Breast epithelium (tissue), 4 donors: ENCODE results near the gene WIPF1. TPM values are rescaled to one million over a fixed set of nuclear protein-coding genes. Genes with fewer than 3 reads are reported as not detected.
A peak's percentile ranks its signal among the peaks of the same experiment; 100 is the strongest.

Experiments
- DNase-seq, 2 donors: peaks; one replicate each; pipeline ENCODE4 v3.0.0-alpha.2; 2019; ENCODE audit warnings: low spot score in 2 of 2
- H3K27ac ChIP-seq, 2 donors: fragments of 200-600 bp; sonication (generic) in 1 of 2; one replicate each; pipeline ENCODE4 v1.5.1; 2016 to 2019; ENCODE audit warnings: mild to moderate bottlenecking in 1 of 2
- H3K27me3 ChIP-seq, 2 donors: fragments of 200-600 bp; sonication (generic) in 1 of 2; one replicate each; pipeline versions ENCODE4 v1.5.1 to v1.6.0; 2017 to 2019; ENCODE audit warnings: control low read depth in 1 of 2, mild to moderate bottlenecking in 1 of 2
- H3K36me3 ChIP-seq: fragments of 200-600 bp; one replicate; pipeline ENCODE4 v1.5.1; 2019
- H3K4me1 ChIP-seq, 2 donors: fragments of 200-600 bp; sonication (generic); one replicate each; pipeline ENCODE4 v1.5.1; 2016 to 2019; ENCODE audit warnings: control low read depth in 1 of 2
- H3K4me3 ChIP-seq, 3 donors: fragments of 200-600 bp; sonication (generic); 1 replicate in 2 of 3; 2 replicates in 1 of 3; pipeline ENCODE4 v1.5.1; 2016 to 2019; ENCODE audit warnings: mild to moderate bottlenecking in 3 of 3, moderate library complexity in 2 of 3
- H3K9me3 ChIP-seq, 2 donors: fragments of 200-600 bp; sonication (generic) in 1 of 2; one replicate each; pipeline ENCODE4 v1.5.1; 2016 to 2019; ENCODE audit warnings: control low read depth in 1 of 2
- CTCF ChIP-seq, 3 donors: fragments of 450-650 bp; IDR thresholded peaks; one replicate each; pipeline ENCODE4 v1.5.1; 2016 to 2017; ENCODE audit warnings: antibody characterized with exemption in 3 of 3, mild to moderate bottlenecking in 3 of 3, moderate library complexity in 3 of 3
- POLR2A ChIP-seq: fragments of 450-650 bp; IDR thresholded peaks from one replicate; pipeline ENCODE4 v1.6.1; 2016; ENCODE audit warnings: antibody characterized with exemption, mild to moderate bottlenecking, moderate library complexity
- POLR2AphosphoS5 ChIP-seq, 3 donors: sonication (generic); formaldehyde crosslinking; IDR thresholded peaks; one replicate each; pipeline ENCODE4 v1.6.1; 2017; ENCODE audit warnings: antibody characterized with exemption in 3 of 3
- intact Hi-C: fragments of 100-400 bp; cut with DNase I; formaldehyde crosslinking; loops from one replicate; pipeline ENCODE4 v1.15.1; 2023; ENCODE audit warnings: low total_unique reads
- total RNA-seq, 3 donors: library from RNA; depleted of rRNA; stranded (reverse); fragments of >200 nt; gene quantifications; one replicate each; pipeline ENCODE4 v1.1.0, GENCODE V29; 2016

Gene WIPF1
- total RNA-seq, 3 donors from 2014 or later = 17.6 to 43.2 (median 24.9) TPM

DNA sequence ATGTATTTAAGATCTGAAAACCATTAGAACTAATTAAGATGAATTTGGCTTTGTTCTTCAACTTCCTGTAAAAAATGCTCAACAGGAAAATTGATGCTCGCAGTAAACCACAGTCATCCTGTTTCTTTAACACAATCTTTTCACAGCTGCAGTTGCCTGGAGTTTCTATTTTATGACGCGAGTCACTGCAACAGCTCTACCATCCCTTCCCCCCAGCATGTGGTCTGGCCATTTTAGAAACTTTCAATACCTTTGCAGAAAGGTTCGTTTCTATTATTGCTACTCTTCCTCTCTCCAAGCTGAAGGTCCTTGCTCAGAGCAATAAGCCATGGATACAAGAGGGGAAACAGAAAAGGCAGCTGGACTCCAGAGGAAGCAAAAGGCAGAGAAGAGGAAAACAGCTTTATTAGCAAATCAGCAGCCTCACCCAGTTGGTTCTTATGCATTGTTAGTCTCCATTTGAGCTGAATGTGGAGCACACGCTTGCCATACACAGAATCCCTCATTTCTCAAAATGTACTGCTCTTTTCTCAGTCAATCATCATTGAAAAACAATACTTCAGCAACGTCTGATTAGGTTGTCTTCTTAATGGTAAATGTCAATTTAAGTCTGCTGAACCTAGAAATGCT, 3.9 kb downstream of the WIPF1 start:
- Histone ChIP-seq H3K27me3 (no peaks in the 10 kb centered on the region), H3K36me3 (no peaks in the 10 kb centered on the region), H3K9me3 (no peaks in the 10 kb centered on the region), H3K4me3 (peak overlapping the region in 2 of 3 donors; percentile 12 to 21), H3K4me1 (no peaks in the 10 kb centered on the region), H3K27ac (peak overlapping the region; percentile 52 to 69)
- no peak for TF ChIP-seq POLR2A
- peak in 1 of 3 donors; percentile 14 for TF ChIP-seq POLR2AphosphoS5 (IDR thresholded peaks at IDR 0.05)
- no peak for TF ChIP-seq CTCF (IDR thresholded peaks at IDR 0.05)
- no peak for DNase-seq
- intact Hi-C loops = no loop called here

GRCh38 chr2:174593041-174593440, 4.6 kb downstream of the WIPF1 start:
- Histone ChIP-seq H3K4me1 (no peaks in the 10 kb centered on the region), H3K36me3 (no peaks in the 10 kb centered on the region), H3K9me3 (no peaks in the 10 kb centered on the region), H3K4me3 (no peak overlapping the region), H3K27ac (peak overlapping the region in 1 of 2 donors; percentile 52), H3K27me3 (no peaks in the 10 kb centered on the region)
- TF ChIP-seq POLR2A (no peak), CTCF (IDR thresholded peaks at IDR 0.05) (no peak), POLR2AphosphoS5 (IDR thresholded peaks at IDR 0.05) (no peak)
- intact Hi-C loops = no loop called here
- no peak for DNase-seq

GRCh38 chr2:174591740-174592139, 5.9 kb downstream of the WIPF1 start:
- Histone ChIP-seq H3K27me3 (no peaks in the 10 kb centered on the region), H3K27ac (peak overlapping the region in 1 of 2 donors; percentile 2)
- intact Hi-C loops = no loop called here

DNA sequence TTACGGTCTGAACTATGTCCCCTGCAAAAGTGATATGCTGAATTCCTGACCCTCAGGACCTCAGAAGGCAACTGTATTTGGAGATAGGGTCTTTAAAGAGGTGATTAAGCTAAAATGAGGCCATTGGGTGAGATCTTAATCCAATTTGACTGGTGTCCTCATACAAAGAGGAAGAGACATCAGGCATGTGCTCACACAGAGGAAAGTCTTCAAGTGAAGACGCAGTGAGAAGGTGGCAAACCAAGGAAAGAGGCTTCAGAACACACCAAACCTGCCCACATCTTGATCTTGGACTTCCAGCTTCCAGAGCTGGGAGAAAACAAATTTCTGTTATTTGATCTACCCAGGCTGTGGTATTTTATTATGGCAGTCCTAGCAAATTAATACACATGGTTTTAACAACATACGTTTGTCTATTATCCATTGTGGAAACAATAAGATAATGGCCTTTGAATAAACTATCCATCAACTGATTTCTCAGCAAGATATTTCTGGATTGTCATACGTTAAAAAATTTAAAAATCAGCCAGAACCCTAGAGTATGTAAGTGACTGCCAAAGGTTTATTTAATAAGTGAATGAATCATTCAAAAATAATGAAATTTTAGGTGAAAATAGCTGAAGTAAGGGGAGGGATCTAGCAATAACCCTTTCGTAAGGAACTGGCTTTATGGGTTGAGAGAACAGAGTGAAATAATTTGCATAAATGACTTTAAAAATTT, 6.5 kb downstream of the WIPF1 start:
- DNase-seq = no peak
- H3K27me3 ChIP-seq = no peaks in the 10 kb centered on the region
- H3K9me3 ChIP-seq = no peaks in the 10 kb centered on the region
- H3K4me3 ChIP-seq = no peak overlapping the region
- H3K4me1 ChIP-seq = no peaks in the 10 kb centered on the region
- H3K36me3 ChIP-seq = no peaks in the 10 kb centered on the region
- intact Hi-C loops = no loop called here
- H3K27ac ChIP-seq = peak overlapping the region in 1 of 2 donors; percentile 2
- TF ChIP-seq POLR2A = no peak

More at GRCh38 chr2:174591740-174592139, 5.9 kb downstream of the WIPF1 start:
- Histone ChIP-seq H3K4me1 (no peaks in the 10 kb centered on the region), H3K36me3 (no peaks in the 10 kb centered on the region), H3K4me3 (no peak overlapping the region), H3K9me3 (no peaks in the 10 kb centered on the region)
- TF ChIP-seq CTCF (IDR thresholded peaks at IDR 0.05) (no peak), POLR2AphosphoS5 (IDR thresholded peaks at IDR 0.05) (no peak), POLR2A (no peak)
- DNase-seq = no peak

DNA sequence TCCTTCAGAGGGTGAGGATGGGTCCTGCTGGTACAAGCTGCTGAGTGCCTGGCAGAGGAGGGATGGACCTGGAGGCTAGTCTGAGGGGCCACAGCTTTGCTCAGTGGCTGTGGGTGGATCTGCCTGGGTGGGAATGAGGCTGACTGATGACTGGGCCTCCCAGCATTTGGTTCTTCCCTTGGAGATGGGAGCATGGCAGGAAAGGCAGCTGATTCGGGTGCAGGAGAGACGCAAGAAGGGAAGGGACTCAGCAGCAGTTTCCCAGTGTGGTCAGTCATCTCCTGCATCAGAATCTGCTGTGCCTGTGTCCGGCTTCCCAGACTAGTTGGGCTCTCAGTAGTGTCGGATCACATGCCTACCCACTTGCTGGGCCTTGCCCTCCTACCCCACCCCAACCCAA, 7.3 kb downstream of the WIPF1 start:
- no peak for TF ChIP-seq POLR2AphosphoS5 (IDR thresholded peaks at IDR 0.05)
- no peak for TF ChIP-seq POLR2A
- TF ChIP-seq CTCF (IDR thresholded peaks at IDR 0.05) = no peak
- no peaks in the 10 kb centered on the region for H3K4me1 ChIP-seq
- intact Hi-C loops = no loop called here

More for the DNA sequence above, 7.3 kb downstream of the WIPF1 start:
- peak overlapping the region; percentile 14 to 49 for H3K27ac ChIP-seq
- no peak overlapping the region for H3K4me3 ChIP-seq
- H3K27me3 ChIP-seq = no peaks in the 10 kb centered on the region
- DNase-seq = no peak
- no peaks in the 10 kb centered on the region for H3K36me3 ChIP-seq
- H3K9me3 ChIP-seq = no peaks in the 10 kb centered on the region
